ENCODE measurements around the gene FBXL4.

FBXL4 gene

DNA sequence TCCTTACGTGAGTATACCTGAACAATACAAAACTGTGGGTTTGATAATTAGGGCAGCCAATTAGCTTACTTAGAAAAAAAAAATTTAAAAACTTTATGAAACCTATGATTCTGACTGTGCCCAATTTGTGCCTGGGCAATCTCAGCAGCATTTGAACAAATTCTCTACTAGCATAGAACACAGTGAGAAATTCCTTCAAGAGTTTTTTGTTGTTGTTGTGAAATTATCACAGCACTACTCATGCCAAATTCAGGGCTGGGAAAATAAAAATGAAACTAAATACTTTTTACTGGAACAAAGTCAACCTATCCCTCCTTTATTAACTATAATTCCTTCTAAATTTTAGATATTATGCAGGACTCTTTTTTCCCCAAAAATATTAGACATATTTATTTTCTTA, 70.5 kb downstream of the FBXL4 start:
- no peak for DNase-seq

GRCh38 chr6:98875375-98875774, 72.4 kb downstream of the FBXL4 start:
- DNase-seq: no peak

- DNase-seq: no peak
Measured at GRCh38 chr6:98871821-98872220, 75.9 kb downstream of the FBXL4 start.

GRCh38 chr6:98871057-98871456, 76.7 kb downstream of the FBXL4 start:
- DNase-seq: no peak

DNA sequence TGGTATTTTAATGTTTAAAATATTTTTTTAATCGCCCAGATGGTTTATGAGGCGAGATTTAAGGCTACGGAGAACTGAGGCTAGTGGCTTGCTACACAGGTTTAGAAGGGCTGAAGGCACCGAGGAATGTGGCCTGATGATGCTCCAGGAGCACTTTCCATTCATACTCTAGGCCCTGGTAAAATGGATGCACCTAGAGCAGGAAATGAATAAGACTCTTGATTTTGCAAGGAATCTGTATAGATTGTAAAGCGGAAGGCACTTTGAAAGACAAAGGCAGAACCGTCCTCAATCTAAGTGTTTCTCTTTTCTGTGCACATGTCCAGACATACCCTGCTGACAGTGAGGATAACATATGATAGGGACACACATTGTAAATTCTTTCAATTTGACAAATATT, 83.2 kb downstream of the FBXL4 start:
- no peak for DNase-seq

- DNase-seq: no peak
Measured at GRCh38 chr6:98848539-98849242, 99.1 kb downstream of the FBXL4 start.

DNA sequence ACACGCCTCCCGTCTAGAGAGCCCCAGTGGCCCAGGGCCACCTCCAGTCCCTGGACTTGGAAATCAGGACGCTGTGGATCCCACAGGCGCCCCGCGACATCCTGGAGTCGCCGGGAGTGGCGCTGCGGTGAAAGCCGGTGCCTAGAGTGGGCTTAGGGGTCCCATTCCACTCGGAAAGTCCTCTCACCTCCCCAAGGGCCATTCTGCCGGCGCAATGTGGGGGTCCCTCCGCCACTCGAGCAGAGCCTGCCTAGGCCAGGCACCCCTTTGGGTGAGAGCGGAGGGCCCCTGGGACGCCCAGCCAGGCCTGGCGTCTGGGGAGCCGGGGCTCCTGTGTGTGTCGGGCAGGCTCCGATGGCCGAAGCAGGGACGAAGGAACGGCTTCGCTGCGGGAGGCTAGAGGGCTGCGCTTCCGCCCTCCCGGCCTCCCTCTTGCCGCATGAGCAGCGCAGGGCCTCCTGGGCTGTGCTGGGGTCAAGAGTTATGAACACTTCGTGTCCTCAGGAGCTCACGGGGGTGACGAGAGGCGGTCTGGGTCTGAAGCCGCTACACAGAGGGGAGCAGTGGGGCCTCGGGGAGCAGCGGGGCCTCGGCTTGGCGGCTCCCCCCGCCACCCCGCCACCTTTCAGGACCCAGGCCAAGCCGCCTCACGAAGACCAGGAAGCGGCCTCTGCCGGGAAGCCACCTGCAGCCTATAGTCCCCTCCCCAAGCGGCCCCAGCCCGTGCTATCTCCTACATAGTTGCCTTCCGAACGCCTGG, 99.8 kb downstream of the FBXL4 start:
- no peak for DNase-seq

GRCh38 chr6:98847416-98847778, 100.3 kb downstream of the FBXL4 start:
- DNase-seq: no peak

DNA sequence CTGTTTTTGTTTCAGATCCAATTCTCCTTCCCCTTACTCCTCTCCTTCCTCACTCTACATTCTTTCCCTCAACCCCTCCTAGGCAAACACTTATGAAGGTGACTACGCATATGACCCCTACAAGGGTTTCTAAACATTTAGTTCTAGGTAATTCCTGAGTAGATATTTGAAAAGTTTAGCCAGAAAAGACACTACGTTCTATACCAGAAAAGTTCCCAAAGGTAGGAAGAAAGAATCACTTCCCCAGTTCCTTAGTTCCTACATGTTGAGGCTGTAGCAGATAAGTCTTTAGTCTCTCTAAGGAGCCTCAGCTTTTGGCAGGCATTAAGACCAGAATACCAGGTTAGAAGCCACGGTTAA, 101.7 kb downstream of the FBXL4 start:
- DNase-seq: no peak

- DNase-seq: peak; percentile 89
Measured at GRCh38 chr6:98845211-98846020, 102.3 kb downstream of the FBXL4 start.

- DNase-seq: no peak
Measured at GRCh38 chr6:98844244-98845210, 103.2 kb downstream of the FBXL4 start.

GRCh38 chr6:98843271-98844243, 104.2 kb downstream of the FBXL4 start:
- DNase-seq: no peak

- no peak for DNase-seq
Measured at GRCh38 chr6:98842342-98843180, 105.2 kb downstream of the FBXL4 start.

- no peak for DNase-seq
Measured at GRCh38 chr6:98841621-98842341, 106.0 kb downstream of the FBXL4 start.

DNA sequence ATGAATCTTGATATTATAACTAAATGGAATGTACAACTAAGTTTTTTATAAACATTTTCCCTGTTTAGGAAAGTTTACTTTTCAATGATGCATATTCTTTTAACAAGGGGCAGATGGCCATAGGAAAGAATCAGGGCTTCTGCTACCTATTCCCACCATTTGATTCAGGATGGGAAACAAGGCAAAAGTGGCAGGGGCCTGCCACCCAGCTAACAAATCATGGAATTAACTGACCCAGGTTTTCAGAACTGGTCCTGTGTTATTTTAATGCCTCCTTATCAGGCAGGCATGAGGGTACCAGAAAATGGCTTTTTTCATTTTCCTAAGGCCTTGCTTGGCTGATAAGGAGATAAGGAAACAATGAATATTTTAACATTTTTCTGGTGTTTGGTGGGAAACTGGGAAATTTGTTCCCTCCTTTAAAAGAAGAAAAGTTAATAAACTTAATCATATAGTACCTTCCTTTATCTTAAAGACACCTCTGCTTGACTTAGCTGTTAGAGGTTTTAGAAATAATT, 106.7 kb downstream of the FBXL4 start:
- no peak for DNase-seq

- no peak for DNase-seq
Measured at GRCh38 chr6:98840385-98840784, 107.4 kb downstream of the FBXL4 start.

- peak; percentile 53 for DNase-seq
Measured at GRCh38 chr6:98839781-98840361, 107.9 kb downstream of the FBXL4 start.

- DNase-seq: no peak
Measured at GRCh38 chr6:98838975-98839374, 108.8 kb downstream of the FBXL4 start.

- DNase-seq: no peak
Measured at GRCh38 chr6:98838032-98838431, 109.7 kb downstream of the FBXL4 start.
